ENCODE measurements around the gene PLCB3.

The PLCB3 gene

GRCh38 chr11:64243236-64243854, 8.0 kb upstream of the PLCB3 start:
- Histone ChIP-seq H3K4me3 (IDR thresholded peaks at IDR 0.05; ENCODE audit: insufficient read depth, low read depth, low read length) (no peak overlapping the region), H4K20me1 (ENCODE audit: insufficient read depth) (no peaks in the 10 kb centered on the region), H3K36me3 (ENCODE audit: insufficient read depth) (peaks cover 4% of the 10 kb centered on the region; the same call in 1 of the 2 replicates), H2AFZ (ENCODE audit: low read depth) (no peak overlapping the region), H3K27me3 (ENCODE audit: insufficient read depth, low read depth) (no peaks in the 10 kb centered on the region), H3K4me1 (ENCODE audit: low read depth, poor library complexity, severe bottlenecking) (peaks cover 35% of the 10 kb centered on the region), H3K9ac (no peak overlapping the region), H3K79me2 (ENCODE audit: insufficient read depth, low read depth) (peaks cover 31% of the 10 kb centered on the region), H3K27ac (no peak overlapping the region), H3K4me2 (no peak overlapping the region)
- TF ChIP-seq CTCF (conservative IDR thresholded peaks at IDR 0.05; ENCODE audit: low read depth, low read length) = no peak

- no peak overlapping the region for H3K27ac ChIP-seq
Observed at GRCh38 chr11:64244107-64244506, 7.2 kb upstream of the PLCB3 start.

GRCh38 chr11:64244966-64245365, 6.4 kb upstream of the PLCB3 start:
- peaks cover 4% of the 10 kb centered on the region; the same call in 1 of the 2 replicates for H3K36me3 ChIP-seq (ENCODE audit: insufficient read depth)
- H3K27me3 ChIP-seq (ENCODE audit: insufficient read depth, low read depth) = no peaks in the 10 kb centered on the region
- peak overlapping the region; percentile 73 for H3K4me2 ChIP-seq
- peaks cover 31% of the 10 kb centered on the region for H3K79me2 ChIP-seq (ENCODE audit: insufficient read depth, low read depth)
- H2AFZ ChIP-seq (ENCODE audit: low read depth) = no peak overlapping the region
- no peak for TF ChIP-seq CTCF (conservative IDR thresholded peaks at IDR 0.05; ENCODE audit: low read depth, low read length)
- H4K20me1 ChIP-seq (ENCODE audit: insufficient read depth) = no peaks in the 10 kb centered on the region
- H3K4me3 ChIP-seq (IDR thresholded peaks at IDR 0.05; ENCODE audit: insufficient read depth, low read depth, low read length) = no peak overlapping the region
- peak overlapping the region; percentile 81; the same call in 1 of the 2 replicates for H3K9ac ChIP-seq
- H3K4me1 ChIP-seq (ENCODE audit: low read depth, poor library complexity, severe bottlenecking) = peaks cover 26% of the 10 kb centered on the region
- peak overlapping the region; percentile 66; the same call in 1 of the 2 replicates for H3K27ac ChIP-seq

More at GRCh38 chr11:64244107-64244506, 7.2 kb upstream of the PLCB3 start:
- H3K36me3 ChIP-seq (ENCODE audit: insufficient read depth) = peaks cover 4% of the 10 kb centered on the region; the same call in 1 of the 2 replicates
- peaks cover 31% of the 10 kb centered on the region for H3K79me2 ChIP-seq (ENCODE audit: insufficient read depth, low read depth)
- no peak overlapping the region for H3K9ac ChIP-seq
- H2AFZ ChIP-seq (ENCODE audit: low read depth) = no peak overlapping the region
- no peak for TF ChIP-seq CTCF (conservative IDR thresholded peaks at IDR 0.05; ENCODE audit: low read depth, low read length)
- no peak overlapping the region; the same call in 1 of the 2 replicates for H3K4me2 ChIP-seq
- peaks cover 35% of the 10 kb centered on the region for H3K4me1 ChIP-seq (ENCODE audit: low read depth, poor library complexity, severe bottlenecking)
- no peaks in the 10 kb centered on the region for H3K27me3 ChIP-seq (ENCODE audit: insufficient read depth, low read depth)
- no peak overlapping the region for H3K4me3 ChIP-seq (IDR thresholded peaks at IDR 0.05; ENCODE audit: insufficient read depth, low read depth, low read length)
- no peaks in the 10 kb centered on the region for H4K20me1 ChIP-seq (ENCODE audit: insufficient read depth)

- peaks cover 31% of the 10 kb centered on the region for H3K79me2 ChIP-seq (ENCODE audit: insufficient read depth, low read depth)
- peak overlapping the region; percentile 73 for H3K4me2 ChIP-seq
- TF ChIP-seq CTCF (conservative IDR thresholded peaks at IDR 0.05; ENCODE audit: low read depth, low read length) = no peak
- peaks cover 22% of the 10 kb centered on the region for H3K4me1 ChIP-seq (ENCODE audit: low read depth, poor library complexity, severe bottlenecking)
- H2AFZ ChIP-seq (ENCODE audit: low read depth) = no peak overlapping the region
- peak overlapping the region; percentile 81 for H3K9ac ChIP-seq
- no peaks in the 10 kb centered on the region for H4K20me1 ChIP-seq (ENCODE audit: insufficient read depth)
- H3K27me3 ChIP-seq (ENCODE audit: insufficient read depth, low read depth) = no peaks in the 10 kb centered on the region
- H3K36me3 ChIP-seq (ENCODE audit: insufficient read depth) = peaks cover 4% of the 10 kb centered on the region; the same call in 1 of the 2 replicates
- peak overlapping the region; percentile 66 for H3K27ac ChIP-seq
- no peak overlapping the region for H3K4me3 ChIP-seq (IDR thresholded peaks at IDR 0.05; ENCODE audit: insufficient read depth, low read depth, low read length)
Observed at GRCh38 chr11:64245401-64245796, 5.9 kb upstream of the PLCB3 start.
